Aorta (tissue), 5 donors: ENCODE results near the gene DPRX. TPM values are rescaled to one million over a fixed set of nuclear protein-coding genes. Genes with fewer than 3 reads are reported as not detected.

Experiments
- ATAC-seq: fragments of 200-7000 bp; cut with Tn5 transposase; one replicate; pipeline ENCODE4 v1.9.1; 2022; ENCODE audit warnings: moderate library complexity; ENCODE audit not compliant: low FRiP score
- DNase-seq, 2 donors: peaks; one replicate each; pipeline ENCODE4 v3.0.0-alpha.2; 2020
- H3K27ac ChIP-seq, 2 donors: one replicate each; pipeline ENCODE4 v1.5.1; 2013; ENCODE audit warnings: low read length in 2 of 2, mild to moderate bottlenecking in 2 of 2, moderate library complexity in 2 of 2, control low read depth in 1 of 2, inconsistent platforms in 1 of 2, low read depth in 1 of 2
- H3K27me3 ChIP-seq, 2 donors: one replicate each; pipeline ENCODE4 v1.6.1; 2013; ENCODE audit warnings: control low read depth in 1 of 2, low read length in 1 of 2, mild to moderate bottlenecking in 1 of 2, moderate library complexity in 1 of 2; ENCODE audit not compliant: insufficient read depth in 2 of 2, control insufficient read depth in 1 of 2
- H3K36me3 ChIP-seq, 2 donors: one replicate each; pipeline ENCODE4 v1.6.1; 2013; ENCODE audit warnings: control low read depth in 1 of 2, low read length in 1 of 2, mild to moderate bottlenecking in 1 of 2; ENCODE audit not compliant: insufficient read depth in 2 of 2, control insufficient read depth in 1 of 2
- H3K4me1 ChIP-seq, 2 donors: one replicate each; pipeline ENCODE4 v1.6.1; 2013; ENCODE audit warnings: low read length in 2 of 2, control low read depth in 1 of 2, mild to moderate bottlenecking in 1 of 2, moderate library complexity in 1 of 2; ENCODE audit not compliant: insufficient read depth in 2 of 2, control insufficient read depth in 1 of 2
- H3K4me3 ChIP-seq, 2 donors: one replicate each; pipeline ENCODE4 v1.5.1; 2013; ENCODE audit warnings: low read length in 2 of 2, control low read depth in 1 of 2, mild to moderate bottlenecking in 1 of 2
- H3K9me3 ChIP-seq: one replicate; pipeline ENCODE4 v1.6.1; 2013; ENCODE audit warnings: mild to moderate bottlenecking, low read length; ENCODE audit not compliant: control insufficient read depth
- WGBS, 2 donors: extraction: QIAGEN DNeasy Blood & Tissue Kit; methylation state at CpG; one replicate each; pipeline ENCODE4 v1.1.7; 2013; 5-methylcytosine and 5-hydroxymethylcytosine counted together
- intact Hi-C, 2 donors: fragments of 100-400 bp; cut with DNase I; formaldehyde crosslinking; loops; one replicate each; pipeline versions ENCODE4 v1.14.2 to v1.15.0; 2022
- long read RNA-seq, 2 donors: library from polyadenylated mRNA; unstranded; transcript quantifications; one replicate each; pipeline ENCODE4 v2.0.0, GENCODE V29; 2020 to 2021
- polyA plus RNA-seq, 2 donors: library from polyadenylated mRNA; stranded (reverse); fragments of 200-250 nt; gene quantifications; one replicate each; pipeline ENCODE4 v1.2.3, GENCODE V29; 2013
- total RNA-seq, 2 donors: library from RNA; stranded (reverse); fragmentation: NEBNext Ultra II Directional; extraction: Animal tissue kit (Norgen Biotek cat#: 25700); gene quantifications; one replicate each; pipeline ENCODE4 v1.2.1, GENCODE V29; 2021
- donor health status: healthy with polysubstance abuse.
- donor health status: Bipolar disorder and iron deficiency.
- donor health status: DM: no; HTN: no; CAD: no.
- donor health status: DM: no; HTN: no; CAD: no.
- donor health status: DM: yes; HTN: yes; CAD: no.

DPRX gene, protein sequence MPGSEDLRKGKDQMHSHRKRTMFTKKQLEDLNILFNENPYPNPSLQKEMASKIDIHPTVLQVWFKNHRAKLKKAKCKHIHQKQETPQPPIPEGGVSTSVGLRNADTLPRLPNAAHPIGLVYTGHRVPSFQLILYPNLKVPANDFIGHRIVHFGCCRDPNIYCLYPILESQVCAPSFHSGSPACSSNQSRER
- total RNA-seq (not detected), polyA plus RNA-seq (not detected)
- long read RNA-seq, donor 1 = 0 reads
- long read RNA-seq, donor 2 = 0 reads

DNA sequence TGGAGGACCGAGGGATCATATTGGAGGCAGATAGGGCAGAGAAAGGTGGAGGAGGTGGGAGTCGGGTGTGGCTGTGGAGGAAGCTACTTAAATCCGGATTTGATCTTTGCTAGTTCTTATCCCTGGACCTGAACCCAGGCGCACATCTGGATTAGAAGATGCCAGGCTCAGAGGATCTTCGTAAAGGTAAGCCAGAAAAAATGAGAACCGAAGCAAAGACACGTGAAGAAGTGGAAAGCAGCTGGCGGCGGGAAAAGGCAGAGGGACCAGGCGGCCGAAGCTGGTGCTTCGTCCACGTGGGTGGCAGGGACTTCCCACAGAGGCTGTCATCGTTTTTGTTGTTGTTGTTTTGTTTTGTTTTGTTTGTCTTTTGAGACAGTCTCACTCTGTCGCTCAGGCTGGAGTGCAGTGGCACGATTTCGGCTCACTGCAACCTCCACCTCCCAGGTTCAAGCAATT lies at the start of gene DPRX:
Gene DPRX (plus strand): TSS at position 51 of the 459 bp plus-strand sequence. CDS start 108 bp downstream, at position 159.
- Histone ChIP-seq H3K27me3 (no peaks in the 10 kb centered on the region), H3K4me1 (no peaks in the 10 kb centered on the region), H3K9me3 (no peaks in the 10 kb centered on the region), H3K27ac (no peak within 1 kb of the TSS), H3K4me3 (no peak within 1 kb of the TSS), H3K36me3 (no peaks in the 10 kb centered on the region)
- WGBS, 2 donors = 82 to 84% methylated on average over 17 of the region's 17 CpGs
- ATAC-seq = no peak
- no peak for DNase-seq
- intact Hi-C loops = no loop called here

DNA sequence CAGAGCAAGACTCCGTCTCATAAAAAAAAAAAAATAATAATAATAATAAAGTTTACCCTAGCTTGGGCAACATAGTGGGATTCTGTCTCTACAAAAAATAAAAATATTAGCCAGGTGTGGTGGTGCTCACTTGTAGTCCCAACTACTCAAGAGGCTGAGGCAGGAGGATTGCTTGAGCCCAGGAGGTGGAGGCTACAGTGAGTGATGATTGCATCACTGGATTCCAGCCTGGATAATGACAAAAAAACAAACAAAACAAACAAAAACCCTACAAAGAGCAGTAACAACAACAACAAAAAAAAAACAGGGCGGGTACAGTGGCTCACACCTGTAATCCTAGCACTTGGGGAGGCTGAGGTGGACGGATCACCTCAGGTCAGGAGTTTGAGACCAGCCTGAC lies 48.6 kb upstream of the DPRX start:
- 84 to 87% methylated on average over 3 of the region's 3 CpGs for WGBS, 2 donors
- Histone ChIP-seq H3K4me3 (no peak overlapping the region), H3K27me3 (no peaks in the 10 kb centered on the region), H3K36me3 (peaks cover 0 to 3% of the 10 kb centered on the region in 2 donors), H3K4me1 (no peaks in the 10 kb centered on the region), H3K9me3 (peaks cover 4% of the 10 kb centered on the region), H3K27ac (no peak overlapping the region)
- no peak for DNase-seq
- ATAC-seq = no peak
- intact Hi-C loops = no loop called here

DNA sequence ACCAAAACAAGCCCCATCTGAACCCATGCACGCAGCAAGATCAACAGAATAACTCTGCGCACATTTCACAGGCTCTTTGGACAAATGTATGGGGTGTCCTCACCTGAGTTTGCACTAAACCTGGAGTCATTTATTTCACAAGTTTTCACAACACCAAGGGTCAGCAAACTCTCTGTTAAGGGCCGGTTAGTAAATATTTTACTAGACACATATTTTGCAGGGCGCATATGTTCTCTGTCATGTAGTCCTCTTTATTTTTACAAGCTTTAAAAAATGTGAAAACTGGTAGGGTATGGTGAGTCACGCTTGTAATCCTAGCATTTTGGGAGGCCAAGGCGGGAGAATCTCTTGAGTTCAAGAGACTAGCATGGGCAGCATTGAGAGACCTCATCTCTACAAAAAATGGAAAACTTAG lies 45.5 kb upstream of the DPRX start:
- intact Hi-C loops = no loop called here
- ATAC-seq (no peak), DNase-seq (no peak)
- no peaks in the 10 kb centered on the region for H3K27me3 ChIP-seq
- H3K4me1 ChIP-seq = no peaks in the 10 kb centered on the region
- H3K27ac ChIP-seq = no peak overlapping the region
- H3K9me3 ChIP-seq = peaks cover 3% of the 10 kb centered on the region
- 88 to 92% methylated on average over 6 of the region's 6 CpGs for WGBS, 2 donors
- H3K4me3 ChIP-seq = no peak overlapping the region
- no peaks in the 10 kb centered on the region for H3K36me3 ChIP-seq

DNA sequence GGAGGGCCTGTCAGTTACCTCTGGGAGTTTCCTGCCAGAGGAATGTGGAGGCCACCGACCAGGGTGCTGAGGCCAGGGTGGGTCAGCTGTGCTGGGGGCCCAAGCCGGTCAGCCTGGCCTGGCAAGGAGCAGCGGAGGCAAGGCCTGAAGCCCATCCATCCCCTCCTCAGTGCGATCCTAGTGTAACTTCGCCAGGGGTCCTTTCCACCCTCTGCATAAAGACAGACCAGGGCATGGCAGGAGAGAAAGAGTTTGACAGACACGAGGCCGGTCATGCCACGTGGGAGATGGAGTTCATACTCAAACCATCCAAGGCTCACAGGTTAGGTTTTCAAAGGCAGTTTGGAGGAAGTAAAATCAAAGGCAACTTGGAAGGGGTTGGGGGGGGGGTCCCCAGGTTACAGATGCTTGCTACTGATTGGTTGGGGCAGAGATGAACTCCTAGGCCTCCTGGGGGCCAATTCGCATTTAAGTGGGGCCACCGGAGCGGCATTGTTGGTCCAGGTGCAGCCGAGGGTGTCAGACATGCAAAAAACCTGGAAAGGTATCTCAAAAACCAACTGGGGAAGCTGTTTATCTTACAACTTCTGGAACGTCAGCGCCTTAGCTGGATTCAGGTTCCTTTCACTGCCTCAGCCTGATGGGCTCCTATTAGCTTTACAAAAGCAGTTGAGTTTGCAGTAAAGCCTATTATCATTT lies 36.8 kb upstream of the DPRX start:
- no peaks in the 10 kb centered on the region for H3K36me3 ChIP-seq
- no peaks in the 10 kb centered on the region for H3K4me1 ChIP-seq
- no peak overlapping the region for H3K27ac ChIP-seq
- intact Hi-C loops = no loop called here
- DNase-seq (no peak), ATAC-seq (no peak)
- WGBS, 2 donors = 19 to 27% methylated on average over 13 to 14 of the region's 14 CpGs
- H3K27me3 ChIP-seq = no peaks in the 10 kb centered on the region
- no peak overlapping the region for H3K4me3 ChIP-seq
- no peaks in the 10 kb centered on the region for H3K9me3 ChIP-seq

DNA sequence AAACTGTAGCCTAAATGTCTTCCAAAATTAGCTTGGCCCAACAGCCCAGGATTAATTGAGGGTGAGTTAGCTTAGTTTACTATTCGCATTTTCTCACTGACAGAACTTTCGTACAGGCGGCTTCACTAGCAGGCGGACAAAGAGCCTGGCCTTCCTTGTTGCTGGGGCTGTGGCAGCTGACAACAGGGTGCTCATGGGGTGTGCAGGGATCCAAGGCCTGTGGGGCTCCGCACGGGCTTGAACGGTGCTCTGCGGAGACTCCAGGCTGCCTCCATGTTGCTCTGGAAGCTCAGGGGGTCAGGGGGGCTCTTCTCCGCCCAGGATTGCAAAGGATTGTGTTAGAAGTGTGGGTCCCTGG lies 36.3 kb upstream of the DPRX start:
- 45 to 47% methylated on average over 9 of the region's 9 CpGs for WGBS, 2 donors
- H3K27ac ChIP-seq = no peak overlapping the region
- H3K4me1 ChIP-seq = no peaks in the 10 kb centered on the region

DNA sequence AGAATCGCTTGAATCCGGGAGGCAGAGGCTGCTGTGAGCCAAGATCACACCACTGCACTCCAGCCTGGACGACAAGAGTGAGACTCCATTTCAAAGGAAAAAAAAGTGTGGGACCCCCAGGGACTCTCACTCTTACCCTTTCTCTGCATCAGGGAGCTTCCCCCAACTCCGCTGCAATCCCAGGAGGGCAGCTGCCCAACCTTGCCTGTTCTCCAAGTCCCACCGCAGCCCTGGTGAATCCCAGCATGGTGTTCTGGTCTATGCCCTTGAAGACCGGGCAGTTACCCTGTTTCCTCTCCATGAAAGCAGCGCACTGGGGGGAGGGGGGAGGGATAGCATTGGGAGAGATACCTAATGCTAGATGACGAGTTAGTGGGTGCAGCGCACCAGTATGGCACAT lies 35.7 kb upstream of the DPRX start:
- no peaks in the 10 kb centered on the region for H3K36me3 ChIP-seq
- no peaks in the 10 kb centered on the region for H3K9me3 ChIP-seq
- H3K27me3 ChIP-seq = no peaks in the 10 kb centered on the region
- H3K4me3 ChIP-seq = no peak overlapping the region
- intact Hi-C loops = no loop called here
- no peak overlapping the region for H3K27ac ChIP-seq
- ATAC-seq (no peak), DNase-seq (no peak)
- H3K4me1 ChIP-seq = no peaks in the 10 kb centered on the region
- WGBS, 2 donors = 47 to 55% methylated on average over 9 of the region's 9 CpGs

More for the DNA sequence above, 36.3 kb upstream of the DPRX start:
- ATAC-seq = no peak
- Histone ChIP-seq H3K27me3 (no peaks in the 10 kb centered on the region), H3K36me3 (no peaks in the 10 kb centered on the region), H3K9me3 (no peaks in the 10 kb centered on the region), H3K4me3 (no peak overlapping the region)
- intact Hi-C loops = no loop called here
- no peak for DNase-seq

DNA sequence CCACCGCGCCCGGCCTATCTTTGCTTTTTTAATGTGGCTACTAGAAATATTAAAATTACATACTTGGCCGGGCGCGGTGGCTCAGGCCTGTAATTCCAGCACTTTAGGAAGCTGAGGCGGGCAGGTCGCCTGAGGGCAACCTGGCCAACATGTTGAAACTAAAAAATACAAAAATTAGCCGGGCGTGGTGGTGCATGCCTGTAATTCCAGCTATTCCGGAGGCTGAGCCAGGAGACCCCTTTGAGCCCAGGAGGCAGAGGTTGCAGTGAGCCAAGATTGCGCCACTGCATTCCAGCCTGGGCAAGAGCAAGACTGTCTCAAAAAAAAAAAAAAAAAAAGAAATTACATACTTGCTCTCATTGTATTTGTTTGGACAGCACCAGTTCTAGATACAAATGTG lies 34.8 kb upstream of the DPRX start:
- Histone ChIP-seq H3K36me3 (no peaks in the 10 kb centered on the region), H3K27me3 (no peaks in the 10 kb centered on the region), H3K27ac (no peak overlapping the region), H3K4me3 (no peak overlapping the region), H3K4me1 (no peaks in the 10 kb centered on the region), H3K9me3 (no peaks in the 10 kb centered on the region)
- WGBS, 2 donors = 80 to 84% methylated on average over 12 of the region's 12 CpGs
- ATAC-seq (no peak), DNase-seq (no peak)
- intact Hi-C loops = no loop called here

DNA sequence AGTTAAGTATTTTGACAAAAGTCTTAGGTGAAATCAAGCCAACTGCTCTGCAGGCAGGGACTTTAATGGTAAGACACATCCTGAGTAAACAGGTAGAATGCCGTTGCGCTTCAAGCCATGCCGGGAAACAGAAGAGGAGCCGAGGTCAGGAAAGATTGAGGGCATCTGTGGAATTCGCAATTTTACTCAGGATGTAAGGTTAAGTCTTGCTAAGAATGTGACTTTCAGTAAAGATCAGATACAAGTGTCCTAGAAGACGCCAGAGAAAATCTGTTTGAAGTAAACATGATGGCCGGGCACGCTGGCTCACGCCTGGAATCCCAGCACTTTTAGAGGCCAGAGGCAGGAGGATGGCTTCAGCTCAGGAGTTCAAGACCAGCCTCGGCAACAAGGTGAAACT lies 33.4 kb upstream of the DPRX start:
- Histone ChIP-seq H3K27me3 (no peaks in the 10 kb centered on the region), H3K4me3 (no peak overlapping the region), H3K27ac (no peak overlapping the region), H3K36me3 (no peaks in the 10 kb centered on the region), H3K4me1 (no peaks in the 10 kb centered on the region), H3K9me3 (no peaks in the 10 kb centered on the region)
- no peak for ATAC-seq
- DNase-seq = no peak
- WGBS, 2 donors = 76 to 84% methylated on average over 10 of the region's 10 CpGs
- intact Hi-C loops = no loop called here

DNA sequence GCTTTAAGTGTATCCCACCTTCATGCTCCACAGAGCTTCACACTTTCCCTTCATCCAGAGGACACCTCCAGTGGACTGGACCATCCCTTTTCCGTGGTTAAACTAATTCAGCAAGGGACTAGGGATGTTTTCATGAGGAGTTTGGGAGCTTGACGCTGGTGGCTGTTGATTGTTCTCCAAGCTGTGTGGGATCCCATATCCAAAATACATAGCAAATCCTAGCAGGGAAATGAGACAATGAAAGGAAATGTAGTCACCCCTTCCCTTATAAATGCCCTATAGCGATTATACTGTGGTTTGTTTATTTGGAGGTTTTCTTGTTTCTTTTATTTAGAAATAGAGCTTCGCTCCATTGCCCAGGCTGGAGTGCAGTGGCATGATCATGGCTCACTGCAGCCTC lies 31.6 kb upstream of the DPRX start:
- no peak overlapping the region for H3K4me3 ChIP-seq
- WGBS, 2 donors = 78 to 82% methylated on average over 4 of the region's 4 CpGs

More for the DNA sequence above, 31.6 kb upstream of the DPRX start:
- Histone ChIP-seq H3K4me1 (no peaks in the 10 kb centered on the region), H3K27ac (no peak overlapping the region), H3K9me3 (no peaks in the 10 kb centered on the region), H3K36me3 (no peaks in the 10 kb centered on the region), H3K27me3 (no peaks in the 10 kb centered on the region)
- ATAC-seq = no peak
- no peak for DNase-seq
- intact Hi-C loops = no loop called here
